GM21825 (cell line): ENCODE data around the gene PCDHB14.
"Not testable (repeated sequence)": the region's sequence is repeated elsewhere in the genome, so short reads cannot be mapped to it uniquely, and the experiment has no call there.

ENCODE experiments used
- ATAC-seq: cut with Tn5 transposase; IDR thresholded peaks from one replicate; pipeline ENCODE4 v1.9.1; 2021; ENCODE audit warnings: mild to moderate bottlenecking, moderate library complexity; ENCODE audit not compliant: unreplicated experiment

The PCDHB14 gene

GRCh38 chr5:141208478-141208877 lies 14.7 kb upstream of the PCDHB14 start, which contains the start of gene PCDHB12:
Gene PCDHB12 (plus strand): TSS chr5:141208719. CDS start chr5:141208908, 189 bp downstream.
- no peak for ATAC-seq

- ATAC-seq = not testable (repeated sequence)
Measured at GRCh38 chr5:141210281-141210680, 12.9 kb upstream of the PCDHB14 start.

- ATAC-seq = not testable (repeated sequence)
Measured at GRCh38 chr5:141210849-141211248, 12.3 kb upstream of the PCDHB14 start.

GRCh38 chr5:141213656-141214339 lies 9.3 kb upstream of the PCDHB14 start, which contains the start of gene PCDHB13:
Gene PCDHB13 (plus strand): TSS chr5:141213919. CDS start chr5:141214124, 205 bp downstream.
- not testable (repeated sequence) for ATAC-seq

DNA sequence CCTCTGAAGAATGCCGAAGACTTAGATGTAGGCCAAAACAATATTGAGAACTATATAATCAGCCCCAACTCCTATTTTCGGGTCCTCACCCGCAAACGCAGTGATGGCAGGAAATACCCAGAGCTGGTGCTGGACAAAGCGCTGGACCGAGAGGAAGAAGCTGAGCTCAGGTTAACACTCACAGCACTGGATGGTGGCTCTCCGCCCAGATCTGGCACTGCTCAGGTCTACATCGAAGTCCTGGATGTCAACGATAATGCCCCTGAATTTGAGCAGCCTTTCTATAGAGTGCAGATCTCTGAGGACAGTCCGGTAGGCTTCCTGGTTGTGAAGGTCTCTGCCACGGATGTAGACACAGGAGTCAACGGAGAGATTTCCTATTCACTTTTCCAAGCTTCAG lies 8.6 kb upstream of the PCDHB14 start:
- ATAC-seq = not testable (repeated sequence)

DNA sequence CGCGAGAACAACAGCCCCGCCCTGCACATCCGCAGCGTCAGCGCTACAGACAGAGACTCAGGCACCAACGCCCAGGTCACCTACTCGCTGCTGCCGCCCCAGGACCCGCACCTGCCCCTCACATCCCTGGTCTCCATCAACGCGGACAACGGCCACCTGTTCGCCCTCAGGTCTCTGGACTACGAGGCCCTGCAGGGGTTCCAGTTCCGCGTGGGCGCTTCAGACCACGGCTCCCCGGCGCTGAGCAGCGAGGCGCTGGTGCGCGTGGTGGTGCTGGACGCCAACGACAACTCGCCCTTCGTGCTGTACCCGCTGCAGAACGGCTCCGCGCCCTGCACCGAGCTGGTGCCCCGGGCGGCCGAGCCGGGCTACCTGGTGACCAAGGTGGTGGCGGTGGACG lies 7.6 kb upstream of the PCDHB14 start:
- not testable (repeated sequence) for ATAC-seq

DNA sequence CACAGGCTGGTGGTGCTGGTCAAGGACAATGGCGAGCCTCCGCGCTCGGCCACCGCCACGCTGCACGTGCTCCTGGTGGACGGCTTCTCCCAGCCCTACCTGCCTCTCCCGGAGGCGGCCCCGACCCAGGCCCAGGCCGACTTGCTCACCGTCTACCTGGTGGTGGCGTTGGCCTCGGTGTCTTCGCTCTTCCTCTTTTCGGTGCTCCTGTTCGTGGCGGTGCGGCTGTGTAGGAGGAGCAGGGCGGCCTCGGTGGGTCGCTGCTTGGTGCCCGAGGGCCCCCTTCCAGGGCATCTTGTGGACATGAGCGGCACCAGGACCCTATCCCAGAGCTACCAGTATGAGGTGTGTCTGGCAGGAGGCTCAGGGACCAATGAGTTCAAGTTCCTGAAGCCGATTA lies 7.1 kb upstream of the PCDHB14 start:
- ATAC-seq = not testable (repeated sequence)

GRCh38 chr5:141224844-141225243 lies 1.7 kb downstream of the PCDHB14 start:
- ATAC-seq = not testable (repeated sequence)

- not testable (repeated sequence) for ATAC-seq
Measured at GRCh38 chr5:141225421-141225820, 2.3 kb downstream of the PCDHB14 start.

DNA sequence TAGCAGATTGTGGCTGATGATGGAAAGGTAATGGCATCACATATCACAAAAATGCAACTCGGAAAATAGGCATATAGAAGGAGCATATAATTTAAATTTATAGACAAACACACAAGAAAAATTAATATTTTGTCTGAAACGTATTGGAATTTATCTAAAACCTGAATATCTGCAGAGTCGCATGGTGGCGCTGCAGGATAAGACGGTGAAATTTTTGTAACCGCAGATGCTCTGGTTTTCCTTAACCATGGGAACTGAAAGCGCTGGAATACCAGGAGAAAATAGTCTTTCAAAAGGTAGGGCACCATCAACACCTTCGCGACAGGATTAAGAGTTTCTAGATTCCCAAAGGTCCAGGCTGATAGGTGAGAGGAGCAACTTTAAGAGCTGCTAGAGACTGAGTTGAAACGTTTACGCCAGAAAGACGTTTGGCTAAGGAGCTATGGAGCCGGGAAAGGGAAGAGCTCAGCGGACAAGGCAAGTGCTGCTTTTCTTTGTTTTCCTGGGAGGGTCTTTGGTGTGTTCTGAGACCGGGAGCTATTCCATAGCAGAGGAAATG lies 11.0 kb downstream of the PCDHB14 start:
- no peak for ATAC-seq

DNA sequence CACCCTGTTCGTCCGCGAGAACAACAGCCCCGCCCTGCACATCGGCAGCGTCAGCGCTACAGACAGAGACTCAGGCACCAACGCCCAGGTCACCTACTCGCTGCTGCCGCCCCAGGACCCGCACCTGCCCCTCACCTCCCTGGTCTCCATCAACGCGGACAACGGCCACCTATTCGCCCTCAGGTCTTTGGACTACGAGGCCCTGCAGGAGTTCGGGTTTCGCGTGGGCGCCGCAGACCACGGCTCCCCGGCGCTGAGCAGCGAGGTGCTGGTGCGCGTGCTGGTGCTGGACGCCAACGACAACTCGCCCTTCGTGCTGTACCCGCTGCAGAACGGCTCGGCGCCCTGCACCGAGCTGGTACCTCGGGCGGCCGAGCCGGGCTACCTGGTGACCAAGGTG lies 12.8 kb downstream of the PCDHB14 start:
- not testable (repeated sequence) for ATAC-seq

DNA sequence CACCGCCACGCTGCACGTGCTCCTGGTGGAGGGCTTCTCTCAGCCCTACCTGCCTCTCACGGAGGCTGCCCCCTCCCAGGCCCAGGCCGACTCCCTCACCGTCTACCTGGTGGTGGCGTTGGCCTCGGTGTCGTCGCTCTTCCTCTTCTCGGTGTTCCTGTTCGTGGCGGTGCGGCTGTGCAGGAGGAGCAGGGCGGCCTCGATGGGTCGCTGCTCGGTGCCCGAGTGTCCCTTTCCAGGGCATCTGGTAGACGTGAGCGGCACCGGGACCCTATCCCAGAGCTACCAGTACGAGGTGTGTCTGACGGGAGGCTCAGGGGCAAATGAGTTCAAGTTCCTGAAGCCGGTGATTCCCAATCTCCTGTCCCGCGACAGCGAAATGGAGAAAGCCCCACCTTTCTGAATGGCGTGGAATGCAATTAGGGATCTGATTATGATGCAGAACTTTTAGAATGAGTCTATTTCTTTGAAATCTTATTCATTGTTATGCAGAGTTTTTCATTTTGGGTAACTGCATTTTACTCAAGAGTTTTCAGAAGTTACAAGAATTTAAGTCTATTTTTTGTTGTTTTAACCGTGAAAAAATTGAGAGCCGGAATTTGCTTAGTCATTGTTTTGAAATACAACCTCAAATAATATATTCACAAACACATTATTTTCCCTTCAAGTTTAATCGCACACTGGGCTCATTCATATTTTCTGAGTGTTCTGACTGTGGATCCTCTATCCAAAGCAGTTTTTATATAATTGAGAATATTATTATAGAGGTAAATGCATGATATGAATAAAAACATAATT lies 13.6 kb downstream of the PCDHB14 start:
- no peak for ATAC-seq

DNA sequence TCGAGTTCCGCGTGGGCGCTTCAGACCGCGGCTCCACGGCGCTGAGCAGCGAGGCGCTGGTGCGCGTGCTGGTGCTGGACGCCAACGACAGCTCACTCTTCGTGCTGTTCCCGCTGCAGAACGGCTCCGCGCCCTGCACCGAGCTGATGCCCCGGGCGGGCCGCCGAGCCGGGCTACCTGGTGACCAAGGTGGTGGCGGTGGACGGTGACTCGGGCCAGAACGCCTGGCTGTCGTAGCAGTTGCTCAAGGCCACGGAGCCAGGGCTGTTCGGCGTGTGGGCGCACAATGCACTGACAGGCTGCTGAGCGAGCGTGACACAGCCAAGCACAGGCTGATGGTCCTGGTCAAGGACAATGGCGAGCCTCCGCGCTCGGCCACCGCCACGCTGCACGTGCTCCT lies 18.4 kb downstream of the PCDHB14 start:
- ATAC-seq = no peak

DNA sequence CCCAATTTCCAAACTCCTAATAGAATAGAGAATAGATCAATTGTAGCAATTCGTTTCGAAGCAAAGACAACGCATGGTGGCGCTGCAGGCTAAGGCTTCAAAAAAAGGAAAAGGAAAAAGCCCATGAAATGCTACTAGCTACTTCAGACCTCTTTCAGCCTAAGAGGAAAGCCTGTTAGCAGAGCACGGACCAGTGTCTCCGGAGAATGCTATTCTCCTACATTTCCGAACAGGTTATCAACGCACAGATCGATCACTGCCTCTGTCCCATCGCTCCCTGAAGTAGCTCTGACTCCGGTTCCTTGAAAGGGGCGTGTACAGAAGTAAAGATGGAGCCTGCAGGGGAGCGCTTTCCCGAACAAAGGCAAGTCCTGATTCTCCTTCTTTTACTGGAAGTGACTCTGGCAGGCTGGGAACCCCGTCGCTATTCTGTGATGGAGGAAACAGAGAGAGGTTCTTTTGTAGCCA lies 22.1 kb downstream of the PCDHB14 start, which contains the start of gene PCDHB15:
PCDHB15 (plus strand) TSS at position 146 of the 468 bp plus-strand sequence; CDS start at position 330, 184 bp downstream.
- no peak for ATAC-seq

GRCh38 chr5:141246971-141247370 lies 23.8 kb downstream of the PCDHB14 start:
- ATAC-seq = not testable (repeated sequence)

- not testable (repeated sequence) for ATAC-seq
Measured at GRCh38 chr5:141247434-141247833, 24.3 kb downstream of the PCDHB14 start.

GRCh38 chr5:141250576-141250975 lies 27.4 kb downstream of the PCDHB14 start:
- ATAC-seq = no peak

DNA sequence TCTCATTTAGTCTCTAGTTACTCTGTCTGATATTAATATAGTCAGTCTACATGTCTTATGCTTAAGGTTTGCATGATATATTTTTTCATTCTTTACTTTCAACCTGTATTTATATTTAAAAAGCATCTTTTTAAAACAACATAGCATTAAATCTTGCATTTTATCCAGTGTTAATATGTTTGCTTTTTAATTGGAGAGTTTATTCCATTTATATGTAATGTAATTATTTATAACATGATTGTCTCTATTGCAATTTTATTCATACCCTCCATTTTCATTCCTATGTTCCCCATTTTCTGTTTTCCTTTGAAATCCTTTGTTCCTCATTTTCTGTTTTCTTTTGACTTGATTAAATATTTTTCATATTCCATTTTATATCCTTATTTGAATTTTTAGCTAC lies 35.3 kb downstream of the PCDHB14 start:
- ATAC-seq = no peak

GRCh38 chr5:141258948-141259347 lies 35.8 kb downstream of the PCDHB14 start:
- ATAC-seq = no peak

GRCh38 chr5:141260458-141261237 lies 37.5 kb downstream of the PCDHB14 start:
- no peak for ATAC-seq

DNA sequence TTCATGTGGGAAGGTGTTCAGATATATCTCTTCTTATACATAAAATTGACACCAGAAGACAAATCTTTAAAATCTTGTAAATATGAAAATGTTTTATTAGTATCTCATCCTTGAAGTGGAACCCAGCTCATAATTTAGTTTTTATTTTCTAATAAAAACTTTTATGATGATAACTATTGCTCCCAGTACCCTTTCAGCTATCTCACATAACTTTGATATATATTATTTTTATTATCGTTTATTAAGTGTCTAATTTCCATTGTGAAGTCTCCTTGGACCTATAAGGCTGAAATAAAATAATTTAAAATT lies 38.0 kb downstream of the PCDHB14 start:
- ATAC-seq = no peak
